Measurements from ENCODE around the gene NPIPB6. TPM values are rescaled to one million over a fixed set of nuclear protein-coding genes. Genes with fewer than 3 reads are reported as not detected.

The NPIPB6 gene
- total and polyA plus RNA-seq, 4 donors, result 0.42 to 0.75 TPM; not detected in 2

GRCh38 chr16:28316054-28316453, 47.3 kb downstream of the NPIPB6 start (continued):
- TF ChIP-seq GABPA (IDR thresholded peaks at IDR 0.05 in 1 of 2, conservative IDR thresholded peaks at IDR 0.05 in 1 of 2) (no peak), RAD21 (IDR thresholded peaks at IDR 0.05) (no peak), FOXA1 (IDR thresholded peaks at IDR 0.05) (no peak), HNF4A (conservative IDR thresholded peaks at IDR 0.05) (no peak)

- no peak for TF ChIP-seq NR2F2 (IDR thresholded peaks at IDR 0.05)
- Histone ChIP-seq H3K27me3 (ENCODE audit: control insufficient read depth in 4 of 4, insufficient read depth in 4 of 4, low read length in 3 of 4) (no peaks in the 10 kb centered on the region), H3K36me3 (ENCODE audit: control insufficient read depth in 4 of 4, insufficient read depth in 3 of 4, low read depth in 1 of 4, low read length in 3 of 4) (no peaks in the 10 kb centered on the region), H3K27ac (ENCODE audit: low read depth in 1 of 2, low read length in 2 of 2) (no peak overlapping the region), H3K4me3 (ENCODE audit: low read depth in 1 of 3, low read length in 3 of 3) (no peak overlapping the region), H3K4me1 (ENCODE audit: control insufficient read depth in 4 of 4, insufficient read depth in 4 of 4, low read length in 3 of 4) (peaks cover 0 to 2% (median 0%) of the 10 kb centered on the region in 4 donors), H3K9me3 (ENCODE audit: control insufficient read depth in 4 of 4, low read length in 3 of 4) (no peaks in the 10 kb centered on the region), H3K9ac (ENCODE audit: low read depth in 1 of 2, low read length in 2 of 2) (no peak overlapping the region)
- no peak for DNase-seq (ENCODE audit: low spot score)
- 76% methylated on average over 11 of the region's 11 CpGs for WGBS
Measured at GRCh38 chr16:28313587-28313986, 49.7 kb downstream of the NPIPB6 start.

GRCh38 chr16:28312327-28312726, 51.0 kb downstream of the NPIPB6 start:
- Histone ChIP-seq H3K27me3 (ENCODE audit: control insufficient read depth in 4 of 4, insufficient read depth in 4 of 4, low read length in 3 of 4) (no peaks in the 10 kb centered on the region), H3K27ac (ENCODE audit: low read depth in 1 of 2, low read length in 2 of 2) (no peak overlapping the region), H3K4me3 (ENCODE audit: low read depth in 1 of 3, low read length in 3 of 3) (no peak overlapping the region), H3K9me3 (ENCODE audit: control insufficient read depth in 4 of 4, low read length in 3 of 4) (no peaks in the 10 kb centered on the region), H3K4me1 (ENCODE audit: control insufficient read depth in 4 of 4, insufficient read depth in 4 of 4, low read length in 3 of 4) (peaks cover 0 to 7% (median 1%) of the 10 kb centered on the region in 4 donors), H3K36me3 (ENCODE audit: control insufficient read depth in 4 of 4, insufficient read depth in 3 of 4, low read depth in 1 of 4, low read length in 3 of 4) (no peaks in the 10 kb centered on the region), H3K9ac (ENCODE audit: low read depth in 1 of 2, low read length in 2 of 2) (no peak overlapping the region)
- 93% methylated on average over 10 of the region's 10 CpGs for WGBS
- DNase-seq (ENCODE audit: low spot score), result no peak
- no peak for TF ChIP-seq CTCF (IDR thresholded peaks at IDR 0.05; ENCODE audit: low read depth, low read length, missing input control)

GRCh38 chr16:28311913-28312312, 51.4 kb downstream of the NPIPB6 start:
- 91% methylated on average over 14 of the region's 14 CpGs for WGBS
- no peak overlapping the region for H3K27ac ChIP-seq (ENCODE audit: low read depth in 1 of 2, low read length in 2 of 2)
- TF ChIP-seq CTCF (IDR thresholded peaks at IDR 0.05; ENCODE audit: low read depth, low read length, missing input control) (no peak), GABPA (IDR thresholded peaks at IDR 0.05 in 1 of 2, conservative IDR thresholded peaks at IDR 0.05 in 1 of 2) (no peak), FOXA1 (IDR thresholded peaks at IDR 0.05) (no peak), RXRA (IDR thresholded peaks at IDR 0.05) (no peak), TAF1 (conservative IDR thresholded peaks at IDR 0.05) (no peak), ZBTB33 (IDR thresholded peaks at IDR 0.05) (no peak), HNF4A (conservative IDR thresholded peaks at IDR 0.05) (no peak), ATF3 (IDR thresholded peaks at IDR 0.05) (no peak), HNF4G (IDR thresholded peaks at IDR 0.05) (no peak), MAX (IDR thresholded peaks at IDR 0.05) (no peak), JUND (IDR thresholded peaks at IDR 0.05) (no peak), NR2F2 (IDR thresholded peaks at IDR 0.05) (no peak), SP1 (IDR thresholded peaks at IDR 0.05) (no peak), EGR1 (IDR thresholded peaks at IDR 0.05; ENCODE audit: low read depth in 2 of 2) (no peak), RAD21 (IDR thresholded peaks at IDR 0.05) (no peak), YY1 (IDR thresholded peaks at IDR 0.05) (no peak), FOXA2 (IDR thresholded peaks at IDR 0.05) (no peak)

More at GRCh38 chr16:28311913-28312312, 51.4 kb downstream of the NPIPB6 start:
- Histone ChIP-seq H3K9ac (ENCODE audit: low read depth in 1 of 2, low read length in 2 of 2) (no peak overlapping the region), H3K27me3 (ENCODE audit: control insufficient read depth in 4 of 4, insufficient read depth in 4 of 4, low read length in 3 of 4) (no peaks in the 10 kb centered on the region), H3K4me1 (ENCODE audit: control insufficient read depth in 4 of 4, insufficient read depth in 4 of 4, low read length in 3 of 4) (peaks cover 0 to 5% (median 1%) of the 10 kb centered on the region in 4 donors), H3K4me3 (ENCODE audit: low read depth in 1 of 3, low read length in 3 of 3) (no peak overlapping the region), H3K36me3 (ENCODE audit: control insufficient read depth in 4 of 4, insufficient read depth in 3 of 4, low read depth in 1 of 4, low read length in 3 of 4) (no peaks in the 10 kb centered on the region), H3K9me3 (ENCODE audit: control insufficient read depth in 4 of 4, low read length in 3 of 4) (no peaks in the 10 kb centered on the region)
- no peak for DNase-seq (ENCODE audit: low spot score)

Data from liver (tissue), 9 donors.